Common myeloid progenitor, CD34-positive (primary cell): ENCODE results near the gene RXFP2.

Source experiments
- CTCF ChIA-PET: fragments of 350-600 bp; sonication (Branson Sonifier 250); formaldehyde crosslinking; loops from one replicate; lab custom pipeline; 2021; ENCODE audit warnings: antibody characterized with exemption; lab: Charles Lee
- POLR2A ChIA-PET: fragments of 350-600 bp; sonication (Branson Sonifier 250); formaldehyde crosslinking; loops from one replicate; lab custom pipeline; 2021; ENCODE audit warnings: antibody characterized with exemption; lab: Charles Lee
- DNase-seq, 3 donors: peaks; one replicate each; pipeline versions ENCODE4 v3.0.0 to v3.0.0-alpha.2; 2013
- H3K27ac ChIP-seq, 2 experiments: 1 replicate in 1 of 2; 2 replicates in 1 of 2; pipeline ENCODE4 v1.7.0; 2013; ENCODE audit warnings: inconsistent platforms in 2 of 2, low read length in 2 of 2, mild to moderate bottlenecking in 2 of 2, low read depth in 1 of 2, moderate library complexity in 1 of 2; ENCODE audit not compliant: severe bottlenecking in 2 of 2, insufficient read depth in 1 of 2, poor library complexity in 1 of 2
- H3K27me3 ChIP-seq, 5 experiments: replicated peaks in 2 of 5; 1 replicate in 3 of 5; 2 replicates in 2 of 5; pipeline versions ENCODE4 v1.6.1 to v1.7.0; 2013; ENCODE audit warnings: low read length in 4 of 5, mild to moderate bottlenecking in 2 of 5, moderate library complexity in 2 of 5, inconsistent platforms in 1 of 5; ENCODE audit not compliant: insufficient read depth in 5 of 5, control insufficient read depth in 4 of 5
- H3K36me3 ChIP-seq, 4 experiments: 1 replicate in 2 of 4; 2 replicates in 2 of 4; pipeline versions ENCODE4 v1.6.1 to v1.7.0; 2013; ENCODE audit warnings: low read length in 3 of 4, control low read depth in 1 of 4, mild to moderate bottlenecking in 1 of 4; ENCODE audit not compliant: control insufficient read depth in 4 of 4, insufficient read depth in 4 of 4
- H3K4me1 ChIP-seq, 4 experiments: 1 replicate in 3 of 4; 2 replicates in 1 of 4; pipeline versions ENCODE4 v1.6.1 to v1.7.1; 2013; ENCODE audit warnings: low read length in 3 of 4, mild to moderate bottlenecking in 3 of 4, control low read depth in 1 of 4, inconsistent platforms in 1 of 4, moderate library complexity in 1 of 4; ENCODE audit not compliant: control insufficient read depth in 4 of 4, insufficient read depth in 4 of 4; ENCODE audit errors: control extremely low read depth in 1 of 4
- H3K4me3 ChIP-seq, 7 experiments: 1 replicate in 4 of 7; 2 replicates in 3 of 7; pipeline versions ENCODE4 v1.5.1 to v1.7.0; 2013; ENCODE audit warnings: mild to moderate bottlenecking in 7 of 7, low read length in 6 of 7, moderate library complexity in 6 of 7, inconsistent platforms in 2 of 7, low read depth in 2 of 7, control low read depth in 1 of 7; ENCODE audit not compliant: insufficient read depth in 4 of 7, control insufficient read depth in 1 of 7; ENCODE audit errors: extremely low read depth in 1 of 7
- H3K9me3 ChIP-seq, 5 experiments: 1 replicate in 4 of 5; 2 replicates in 1 of 5; pipeline versions ENCODE4 v1.6.1 to v1.7.1; 2013; ENCODE audit warnings: low read length in 4 of 5, mild to moderate bottlenecking in 2 of 5, inconsistent platforms in 1 of 5, low read depth in 1 of 5, moderate library complexity in 1 of 5; ENCODE audit not compliant: control insufficient read depth in 4 of 5, insufficient read depth in 2 of 5; ENCODE audit errors: control extremely low read depth in 1 of 5
- WGBS: methylation state at CpG from one replicate; pipeline ENCODE4 v1.1.5; 2013; ENCODE audit not compliant: insufficient coverage; 5-methylcytosine and 5-hydroxymethylcytosine counted together

RXFP2 gene

DNA sequence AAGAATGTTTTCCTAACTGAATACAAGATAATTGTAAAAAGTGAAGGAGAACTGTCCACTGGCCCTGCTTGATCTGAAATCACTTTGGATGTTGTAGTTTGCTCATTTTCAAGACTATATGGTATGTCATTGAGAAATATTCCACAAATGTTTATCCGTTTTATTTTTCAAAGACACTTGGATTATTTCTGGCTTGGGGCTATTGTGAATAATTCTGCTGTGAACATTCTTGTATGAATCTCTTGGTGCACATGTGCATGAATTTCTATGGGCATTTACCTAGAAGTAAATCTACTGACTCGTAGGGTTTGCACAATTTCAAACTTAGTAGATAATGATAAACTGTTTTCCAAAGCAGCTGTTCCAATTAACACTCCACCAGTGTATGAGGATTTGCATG, 8.6 kb downstream of the RXFP2 start:
- Histone ChIP-seq H3K36me3 (no peaks in the 10 kb centered on the region), H3K27ac (no peak overlapping the region), H3K9me3 (no peaks in the 10 kb centered on the region), H3K4me1 (peaks cover 0 to 6% (median 1%) of the 10 kb centered on the region in 4 experiments), H3K4me3 (no peak overlapping the region), H3K27me3 (peaks cover 0 to 3% (median 0%) of the 10 kb centered on the region in 5 experiments)
- WGBS: no CpG with 5 or more reads among the region's 2 CpGs
- CTCF ChIA-PET: no interaction called here
- POLR2A ChIA-PET: no interaction called here
- no peak for DNase-seq

DNA sequence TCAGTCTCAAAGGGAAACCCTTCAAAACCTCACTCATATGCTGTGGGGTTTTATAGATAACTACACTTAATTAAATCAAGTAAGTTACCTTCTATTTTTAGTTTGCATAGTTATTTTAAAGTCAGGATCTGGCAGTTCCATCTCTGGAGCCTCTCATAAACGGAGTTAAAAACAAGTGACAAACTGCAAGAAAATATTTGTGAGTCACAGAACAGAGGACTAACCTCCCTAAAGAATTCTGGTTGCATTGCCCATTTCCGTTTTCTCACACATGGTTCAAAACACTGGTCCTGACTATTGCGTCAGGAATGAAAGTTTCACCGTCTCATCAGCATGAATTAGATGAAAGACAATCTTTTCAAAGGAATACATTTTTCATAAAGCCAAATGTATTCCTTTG, 10.6 kb downstream of the RXFP2 start:
- no peak for DNase-seq
- Histone ChIP-seq H3K27me3 (peaks cover 0 to 5% (median 0%) of the 10 kb centered on the region in 5 experiments), H3K9me3 (no peaks in the 10 kb centered on the region), H3K4me3 (no peak overlapping the region), H3K4me1 (peaks cover 0 to 6% (median 1%) of the 10 kb centered on the region in 4 experiments), H3K36me3 (no peaks in the 10 kb centered on the region), H3K27ac (no peak overlapping the region)
- 95% methylated on average over 2 of the region's 4 CpGs for WGBS
- ChIA-PET POLR2A (interaction anchor here (0.7 kb wide), 1 partner anchor 34 kb away, joined by 3 read pairs; no protein-coding TSS in a partner anchor), CTCF (no interaction called here)

- Histone ChIP-seq H3K4me3 (no peak overlapping the region), H3K27me3 (peaks cover 0 to 5% (median 0%) of the 10 kb centered on the region in 5 experiments), H3K9me3 (no peaks in the 10 kb centered on the region), H3K4me1 (no peaks in the 10 kb centered on the region), H3K36me3 (no peaks in the 10 kb centered on the region), H3K27ac (no peak overlapping the region)
- DNase-seq: no peak
- 93% methylated on average over 3 of the region's 6 CpGs for WGBS
- ChIA-PET CTCF (interaction anchor here (1.0 to 1.2 kb wide), 2 partner anchors 11 to 19 kb away, joined by 3 to 4 read pairs; no protein-coding TSS in a partner anchor), POLR2A (interaction anchor here (0.6 kb wide), 1 partner anchor 211 kb away, joined by 3 read pairs; no protein-coding TSS in a partner anchor)
Observed at GRCh38 chr13:31755211-31755610, 15.9 kb downstream of the RXFP2 start.

DNA sequence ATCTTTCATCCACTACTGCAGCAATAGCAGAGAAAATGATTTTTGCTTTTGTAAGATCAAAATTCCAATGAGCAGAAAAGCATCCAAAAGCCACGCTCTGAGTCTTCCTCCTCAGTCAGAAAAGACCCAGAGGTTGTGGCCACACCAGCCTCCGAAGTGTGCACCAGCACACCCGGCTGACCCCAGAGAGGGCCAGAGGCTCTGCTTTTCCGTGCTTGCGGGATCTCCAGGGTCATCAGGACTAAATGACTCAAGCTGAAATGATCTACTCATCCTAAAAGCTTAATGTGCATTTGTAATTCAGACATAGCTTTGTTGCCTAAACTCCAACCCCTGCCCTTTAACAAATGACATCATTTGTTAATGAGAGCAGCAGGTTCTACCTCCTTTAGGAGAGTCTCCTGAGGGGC, 16.5 kb downstream of the RXFP2 start:
- no peaks in the 10 kb centered on the region for H3K4me1 ChIP-seq
- ChIA-PET CTCF (no interaction called here), POLR2A (no interaction called here)
- DNase-seq: no peak
- H3K36me3 ChIP-seq: no peaks in the 10 kb centered on the region
- peaks cover 0 to 5% (median 0%) of the 10 kb centered on the region in 5 experiments for H3K27me3 ChIP-seq
- H3K27ac ChIP-seq: no peak overlapping the region
- no peaks in the 10 kb centered on the region for H3K9me3 ChIP-seq
- 89% methylated on average over 5 of the region's 5 CpGs for WGBS
- H3K4me3 ChIP-seq: no peak overlapping the region

GRCh38 chr13:31756346-31756745, 17.0 kb downstream of the RXFP2 start:
- POLR2A ChIA-PET: no interaction called here
- no peak overlapping the region for H3K27ac ChIP-seq
- no peaks in the 10 kb centered on the region for H3K36me3 ChIP-seq
- 92% methylated on average over 2 of the region's 4 CpGs for WGBS
- no peak overlapping the region for H3K4me3 ChIP-seq
- H3K4me1 ChIP-seq: no peaks in the 10 kb centered on the region
- peaks cover 0 to 5% (median 0%) of the 10 kb centered on the region in 5 experiments for H3K27me3 ChIP-seq
- CTCF ChIA-PET: no interaction called here
- H3K9me3 ChIP-seq: no peaks in the 10 kb centered on the region
- DNase-seq: no peak

GRCh38 chr13:31761951-31762350, 22.6 kb downstream of the RXFP2 start:
- no peak for DNase-seq
- H3K36me3 ChIP-seq: no peaks in the 10 kb centered on the region
- H3K27ac ChIP-seq: no peak overlapping the region
- H3K4me1 ChIP-seq: no peaks in the 10 kb centered on the region
- H3K4me3 ChIP-seq: no peak overlapping the region
- POLR2A ChIA-PET: no interaction called here
- no peaks in the 10 kb centered on the region for H3K9me3 ChIP-seq
- no peaks in the 10 kb centered on the region for H3K27me3 ChIP-seq
- no CpG with 5 or more reads among the region's 2 CpGs for WGBS
- CTCF ChIA-PET: no interaction called here

GRCh38 chr13:31764556-31764955, 25.2 kb downstream of the RXFP2 start:
- Histone ChIP-seq H3K4me1 (no peaks in the 10 kb centered on the region), H3K27me3 (no peaks in the 10 kb centered on the region), H3K27ac (no peak overlapping the region), H3K4me3 (no peak overlapping the region), H3K9me3 (no peaks in the 10 kb centered on the region), H3K36me3 (no peaks in the 10 kb centered on the region)
- POLR2A ChIA-PET: interaction anchor here (0.6 kb wide), 1 partner anchor 516 kb away, joined by 4 read pairs; no protein-coding TSS in a partner anchor
- WGBS: no CpG with 5 or more reads among the region's 2 CpGs
- no peak for DNase-seq
- CTCF ChIA-PET: no interaction called here
